ENCODE measurements around the gene OTOS. TPM values are rescaled to one million over a fixed set of nuclear protein-coding genes. Genes with fewer than 3 reads are reported as not detected.

Gene OTOS
- total and polyA plus RNA-seq, 2 of the 13 experiments (the other 11 are each of a cell fraction or from before 2014, with no cell fraction given) = not detected

DNA sequence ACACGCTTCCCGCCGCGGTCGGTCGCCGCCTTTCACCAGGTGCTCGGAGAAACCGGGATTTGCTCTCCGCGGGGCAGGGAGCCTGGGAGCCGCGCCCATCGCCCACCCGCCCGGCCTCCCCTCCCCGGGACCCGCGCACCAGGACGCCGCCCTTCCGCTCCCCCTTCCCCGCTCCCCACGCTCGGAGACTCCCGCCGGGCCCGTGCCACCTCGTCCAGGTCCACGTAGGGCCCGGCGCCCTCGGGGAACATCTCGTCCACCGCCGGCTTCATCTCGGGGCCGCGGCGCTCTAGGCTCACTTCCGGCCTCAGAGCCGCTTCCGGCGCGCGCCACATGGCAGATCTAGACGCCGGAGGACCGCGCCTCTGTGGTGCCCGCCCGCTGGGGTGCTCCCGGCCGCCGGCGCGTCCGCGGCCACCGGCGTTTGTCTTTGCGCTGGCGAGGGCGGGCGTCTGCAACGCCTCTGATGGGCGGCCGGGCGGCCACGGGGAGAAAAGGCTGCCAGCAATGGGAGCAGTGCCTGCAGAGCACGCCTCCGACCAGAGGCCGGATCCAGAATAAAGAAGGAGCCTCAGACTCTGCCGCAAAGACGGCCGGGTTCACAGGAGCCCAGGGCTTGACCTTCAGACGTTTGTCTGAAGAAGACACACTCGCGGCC is 4.3 kb downstream of the OTOS start, which contains the start of gene COPS9 (continued):
- TF ChIP-seq, protein P1, sequence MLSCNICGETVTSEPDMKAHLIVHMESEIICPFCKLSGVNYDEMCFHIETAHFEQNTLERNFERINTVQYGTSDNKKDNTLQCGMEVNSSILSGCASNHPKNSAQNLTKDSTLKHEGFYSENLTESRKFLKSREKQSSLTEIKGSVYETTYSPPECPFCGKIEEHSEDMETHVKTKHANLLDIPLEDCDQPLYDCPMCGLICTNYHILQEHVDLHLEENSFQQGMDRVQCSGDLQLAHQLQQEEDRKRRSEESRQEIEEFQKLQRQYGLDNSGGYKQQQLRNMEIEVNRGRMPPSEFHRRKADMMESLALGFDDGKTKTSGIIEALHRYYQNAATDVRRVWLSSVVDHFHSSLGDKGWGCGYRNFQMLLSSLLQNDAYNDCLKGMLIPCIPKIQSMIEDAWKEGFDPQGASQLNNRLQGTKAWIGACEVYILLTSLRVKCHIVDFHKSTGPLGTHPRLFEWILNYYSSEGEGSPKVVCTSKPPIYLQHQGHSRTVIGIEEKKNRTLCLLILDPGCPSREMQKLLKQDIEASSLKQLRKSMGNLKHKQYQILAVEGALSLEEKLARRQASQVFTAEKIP (CRISPR knock-in tag; IDR thresholded peaks at IDR 0.05; ENCODE audit: borderline replicate concordance) = no peak
- TF ChIP-seq, protein P2, sequence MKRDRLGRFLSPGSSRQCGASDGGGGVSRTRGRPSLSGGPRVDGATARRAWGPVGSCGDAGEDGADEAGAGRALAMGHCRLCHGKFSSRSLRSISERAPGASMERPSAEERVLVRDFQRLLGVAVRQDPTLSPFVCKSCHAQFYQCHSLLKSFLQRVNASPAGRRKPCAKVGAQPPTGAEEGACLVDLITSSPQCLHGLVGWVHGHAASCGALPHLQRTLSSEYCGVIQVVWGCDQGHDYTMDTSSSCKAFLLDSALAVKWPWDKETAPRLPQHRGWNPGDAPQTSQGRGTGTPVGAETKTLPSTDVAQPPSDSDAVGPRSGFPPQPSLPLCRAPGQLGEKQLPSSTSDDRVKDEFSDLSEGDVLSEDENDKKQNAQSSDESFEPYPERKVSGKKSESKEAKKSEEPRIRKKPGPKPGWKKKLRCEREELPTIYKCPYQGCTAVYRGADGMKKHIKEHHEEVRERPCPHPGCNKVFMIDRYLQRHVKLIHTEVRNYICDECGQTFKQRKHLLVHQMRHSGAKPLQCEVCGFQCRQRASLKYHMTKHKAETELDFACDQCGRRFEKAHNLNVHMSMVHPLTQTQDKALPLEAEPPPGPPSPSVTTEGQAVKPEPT (CRISPR knock-in tag; IDR thresholded peaks at IDR 0.05; ENCODE audit: low read depth) = no peak
- TF ChIP-seq ZNF891 (CRISPR knock-in tag; IDR thresholded peaks at IDR 0.05) = no peak
- no peak for TF ChIP-seq ZIK1 (CRISPR knock-in tag; IDR thresholded peaks at IDR 0.05; ENCODE audit: borderline replicate concordance, low read depth)
- peak; percentile 47; the same call in 1 of the 2 replicates for TF ChIP-seq ZNF674 (CRISPR knock-in tag; IDR thresholded peaks at IDR 0.05; ENCODE audit: low read depth)
- TF ChIP-seq ZNF253 (CRISPR knock-in tag; IDR thresholded peaks at IDR 0.05; ENCODE audit: borderline replicate concordance) = no peak; the same call in 1 of the 2 replicates
- peak; percentile 62; the same call in 1 of the 2 replicates for TF ChIP-seq PCBP1 (IDR thresholded peaks at IDR 0.05; ENCODE audit: borderline replicate concordance, low read depth, low read length)
- peak; percentile 90 for TF ChIP-seq ZNF777 (CRISPR knock-in tag; IDR thresholded peaks at IDR 0.05)
- TF ChIP-seq, protein P3, sequence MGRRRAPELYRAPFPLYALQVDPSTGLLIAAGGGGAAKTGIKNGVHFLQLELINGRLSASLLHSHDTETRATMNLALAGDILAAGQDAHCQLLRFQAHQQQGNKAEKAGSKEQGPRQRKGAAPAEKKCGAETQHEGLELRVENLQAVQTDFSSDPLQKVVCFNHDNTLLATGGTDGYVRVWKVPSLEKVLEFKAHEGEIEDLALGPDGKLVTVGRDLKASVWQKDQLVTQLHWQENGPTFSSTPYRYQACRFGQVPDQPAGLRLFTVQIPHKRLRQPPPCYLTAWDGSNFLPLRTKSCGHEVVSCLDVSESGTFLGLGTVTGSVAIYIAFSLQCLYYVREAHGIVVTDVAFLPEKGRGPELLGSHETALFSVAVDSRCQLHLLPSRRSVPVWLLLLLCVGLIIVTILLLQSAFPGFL (CRISPR knock-in tag; IDR thresholded peaks at IDR 0.05) = no peak
- TF ChIP-seq, protein P4, sequence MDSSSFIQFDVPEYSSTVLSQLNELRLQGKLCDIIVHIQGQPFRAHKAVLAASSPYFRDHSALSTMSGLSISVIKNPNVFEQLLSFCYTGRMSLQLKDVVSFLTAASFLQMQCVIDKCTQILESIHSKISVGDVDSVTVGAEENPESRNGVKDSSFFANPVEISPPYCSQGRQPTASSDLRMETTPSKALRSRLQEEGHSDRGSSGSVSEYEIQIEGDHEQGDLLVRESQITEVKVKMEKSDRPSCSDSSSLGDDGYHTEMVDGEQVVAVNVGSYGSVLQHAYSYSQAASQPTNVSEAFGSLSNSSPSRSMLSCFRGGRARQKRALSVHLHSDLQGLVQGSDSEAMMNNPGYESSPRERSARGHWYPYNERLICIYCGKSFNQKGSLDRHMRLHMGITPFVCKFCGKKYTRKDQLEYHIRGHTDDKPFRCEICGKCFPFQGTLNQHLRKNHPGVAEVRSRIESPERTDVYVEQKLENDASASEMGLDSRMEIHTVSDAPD (CRISPR knock-in tag; IDR thresholded peaks at IDR 0.05) = no peak
- TF ChIP-seq, protein P5, sequence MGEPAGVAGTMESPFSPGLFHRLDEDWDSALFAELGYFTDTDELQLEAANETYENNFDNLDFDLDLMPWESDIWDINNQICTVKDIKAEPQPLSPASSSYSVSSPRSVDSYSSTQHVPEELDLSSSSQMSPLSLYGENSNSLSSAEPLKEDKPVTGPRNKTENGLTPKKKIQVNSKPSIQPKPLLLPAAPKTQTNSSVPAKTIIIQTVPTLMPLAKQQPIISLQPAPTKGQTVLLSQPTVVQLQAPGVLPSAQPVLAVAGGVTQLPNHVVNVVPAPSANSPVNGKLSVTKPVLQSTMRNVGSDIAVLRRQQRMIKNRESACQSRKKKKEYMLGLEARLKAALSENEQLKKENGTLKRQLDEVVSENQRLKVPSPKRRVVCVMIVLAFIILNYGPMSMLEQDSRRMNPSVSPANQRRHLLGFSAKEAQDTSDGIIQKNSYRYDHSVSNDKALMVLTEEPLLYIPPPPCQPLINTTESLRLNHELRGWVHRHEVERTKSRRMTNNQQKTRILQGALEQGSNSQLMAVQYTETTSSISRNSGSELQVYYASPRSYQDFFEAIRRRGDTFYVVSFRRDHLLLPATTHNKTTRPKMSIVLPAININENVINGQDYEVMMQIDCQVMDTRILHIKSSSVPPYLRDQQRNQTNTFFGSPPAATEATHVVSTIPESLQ (CRISPR knock-in tag; conservative IDR thresholded peaks at IDR 0.05) = no peak
- TF ChIP-seq, protein P6, sequence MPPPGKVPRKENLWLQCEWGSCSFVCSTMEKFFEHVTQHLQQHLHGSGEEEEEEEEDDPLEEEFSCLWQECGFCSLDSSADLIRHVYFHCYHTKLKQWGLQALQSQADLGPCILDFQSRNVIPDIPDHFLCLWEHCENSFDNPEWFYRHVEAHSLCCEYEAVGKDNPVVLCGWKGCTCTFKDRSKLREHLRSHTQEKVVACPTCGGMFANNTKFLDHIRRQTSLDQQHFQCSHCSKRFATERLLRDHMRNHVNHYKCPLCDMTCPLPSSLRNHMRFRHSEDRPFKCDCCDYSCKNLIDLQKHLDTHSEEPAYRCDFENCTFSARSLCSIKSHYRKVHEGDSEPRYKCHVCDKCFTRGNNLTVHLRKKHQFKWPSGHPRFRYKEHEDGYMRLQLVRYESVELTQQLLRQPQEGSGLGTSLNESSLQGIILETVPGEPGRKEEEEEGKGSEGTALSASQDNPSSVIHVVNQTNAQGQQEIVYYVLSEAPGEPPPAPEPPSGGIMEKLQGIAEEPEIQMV (CRISPR knock-in tag; IDR thresholded peaks at IDR 0.05; ENCODE audit: low read depth) = peak; percentile 99
- no peak for TF ChIP-seq LCORL (IDR thresholded peaks at IDR 0.05)
- peak; percentile 69 for TF ChIP-seq LCORL (CRISPR knock-in tag; IDR thresholded peaks at IDR 0.05)
- TF ChIP-seq CENPX (CRISPR knock-in tag; IDR thresholded peaks at IDR 0.05) = no peak
- no peak for TF ChIP-seq ZNF225 (CRISPR knock-in tag; IDR thresholded peaks at IDR 0.05)
- TF ChIP-seq, protein P7, sequence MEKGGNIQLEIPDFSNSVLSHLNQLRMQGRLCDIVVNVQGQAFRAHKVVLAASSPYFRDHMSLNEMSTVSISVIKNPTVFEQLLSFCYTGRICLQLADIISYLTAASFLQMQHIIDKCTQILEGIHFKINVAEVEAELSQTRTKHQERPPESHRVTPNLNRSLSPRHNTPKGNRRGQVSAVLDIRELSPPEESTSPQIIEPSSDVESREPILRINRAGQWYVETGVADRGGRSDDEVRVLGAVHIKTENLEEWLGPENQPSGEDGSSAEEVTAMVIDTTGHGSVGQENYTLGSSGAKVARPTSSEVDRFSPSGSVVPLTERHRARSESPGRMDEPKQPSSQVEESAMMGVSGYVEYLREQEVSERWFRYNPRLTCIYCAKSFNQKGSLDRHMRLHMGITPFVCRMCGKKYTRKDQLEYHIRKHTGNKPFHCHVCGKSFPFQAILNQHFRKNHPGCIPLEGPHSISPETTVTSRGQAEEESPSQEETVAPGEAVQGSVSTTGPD (CRISPR knock-in tag; IDR thresholded peaks at IDR 0.05) = no peak
